ENCODE results near the gene KCNQ4. TPM values are rescaled to one million over a fixed set of nuclear protein-coding genes. Genes with fewer than 3 reads are reported as not detected.

Gene KCNQ4
- total and polyA plus RNA-seq, 2 donors (not counting 3 experiments of a cell fraction or from before 2014, with no cell fraction given) = 0.06 to 0.07 TPM

DNA sequence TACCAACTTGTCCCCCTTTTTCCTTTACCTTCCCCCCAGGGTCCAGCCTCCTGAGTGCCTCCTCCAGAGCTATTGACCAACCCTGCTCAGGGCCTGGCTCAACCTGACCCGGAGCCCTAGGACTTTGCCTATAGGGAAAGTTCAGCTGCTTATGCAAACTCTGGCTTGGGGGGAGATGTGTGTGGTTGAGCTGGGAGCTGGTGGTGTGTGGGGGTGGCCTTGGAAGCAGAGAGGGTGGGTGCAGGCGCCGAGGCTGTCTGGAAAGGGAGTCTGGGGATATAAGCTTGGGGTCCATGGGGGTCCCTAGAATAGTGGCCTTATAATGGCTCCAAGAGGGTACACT, 14.1 kb downstream of the KCNQ4 start:
- H3K4me2 ChIP-seq (ENCODE audit: insufficient read depth, low read length) = no peak overlapping the region
- TF ChIP-seq MYC (IDR thresholded peaks at IDR 0.05; ENCODE audit: low read depth, low read length) (no peak), FOS (IDR thresholded peaks at IDR 0.05; ENCODE audit: borderline replicate concordance, insufficient read depth, low read length) (no peak), CTCF (IDR thresholded peaks at IDR 0.05; ENCODE audit: extremely low read depth in 1 of 2, insufficient read depth in 1 of 2, low read depth in 1 of 2, low read length in 2 of 2) (no peak), JUN (IDR thresholded peaks at IDR 0.05; ENCODE audit: borderline replicate concordance, insufficient read depth, insufficient read length, low read depth) (no peak), EZH2 (IDR thresholded peaks at IDR 0.05; ENCODE audit: borderline replicate concordance, low read depth, low read length, severe bottlenecking) (no peak)
- TF ChIP-seq, protein P1, sequence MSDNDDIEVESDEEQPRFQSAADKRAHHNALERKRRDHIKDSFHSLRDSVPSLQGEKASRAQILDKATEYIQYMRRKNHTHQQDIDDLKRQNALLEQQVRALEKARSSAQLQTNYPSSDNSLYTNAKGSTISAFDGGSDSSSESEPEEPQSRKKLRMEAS (IDR thresholded peaks at IDR 0.05; ENCODE audit: insufficient read depth, insufficient read length) = no peak
- FAIRE-seq = no peak
- no peak overlapping the region for H3K4me3 ChIP-seq (replicated peaks in 1 of 3; ENCODE audit: insufficient read depth in 1 of 3, low read depth in 1 of 3, low read length in 3 of 3)
- no TSS peak for BruUV-seq (replicated peaks)
- no peaks in the 10 kb centered on the region for H3K36me3 ChIP-seq (ENCODE audit: control insufficient read depth in 2 of 2, extremely low read depth in 1 of 2, insufficient read depth in 2 of 2, low read length in 2 of 2)
- H3K27ac ChIP-seq (ENCODE audit: insufficient read depth, low read depth, low read length) = no peak overlapping the region
- no peaks in the 10 kb centered on the region for H4K20me1 ChIP-seq (replicated peaks; ENCODE audit: control insufficient read depth, extremely low read depth, insufficient read depth, low read length)
- no peaks in the 10 kb centered on the region for H3K79me2 ChIP-seq (ENCODE audit: control insufficient read depth, insufficient read depth, low read length)
- peaks cover 14% of the 10 kb centered on the region for H3K4me1 ChIP-seq (ENCODE audit: control insufficient read depth, extremely low read depth, insufficient read depth, low read length)
- no peak for DNase-seq (ENCODE audit: low read depth, low spot score)
- ChIA-PET POLR2A (no interaction called here), CTCF (interaction anchor here (0.7 to 2.7 kb wide), 3 partner anchors 15 to 41 kb away, joined by 3 to 19 read pairs (median 3); no protein-coding TSS in a partner anchor)
- no peaks in the 10 kb centered on the region for H3K9me3 ChIP-seq (replicated peaks; ENCODE audit: control insufficient read depth, insufficient read depth, low read length)
- H3K9ac ChIP-seq (replicated peaks; ENCODE audit: extremely low read depth, insufficient read depth, low read length) = no peak overlapping the region
- H3K27me3 ChIP-seq (ENCODE audit: control insufficient read depth in 2 of 2, insufficient read depth in 2 of 2, low read length in 2 of 2) = peaks cover 0 to 6% of the 10 kb centered on the region in 2 experiments
- dilution Hi-C loops (cut with MboI; ENCODE audit: extremely low pct_ligation_motif_present, low sequenced_read_pairs) (no loop called here), intact Hi-C loops (cut with micrococcal nuclease) (no loop called here)
- peak overlapping the region; percentile 87 for H2AFZ ChIP-seq (ENCODE audit: low read depth, low read length)
- no peaks in the 10 kb centered on the region for H3K9me1 ChIP-seq (replicated peaks; ENCODE audit: control insufficient read depth, extremely low read depth, insufficient read depth, low read length)
